H9 (cell line): Measurements from ENCODE around the gene DAAM1. TPM values are rescaled to one million over a fixed set of nuclear protein-coding genes. Genes with fewer than 3 reads are reported as not detected.

ENCODE experiments used
- DNase-seq: peaks from one replicate; pipeline ENCODE4 v3.0.0-alpha.2; 2017
- H2AFZ ChIP-seq: one replicate; pipeline ENCODE4 v1.6.1; 2013; ENCODE audit warnings: mild to moderate bottlenecking, low read length, control low read depth, moderate library complexity
- H2AK5ac ChIP-seq: 2 replicates; pipeline ENCODE4 v1.6.1; 2013; ENCODE audit warnings: low read length, control low read depth, mixed read lengths; ENCODE audit not compliant: insufficient read length
- H2BK120ac ChIP-seq: one replicate; pipeline ENCODE4 v1.6.1; 2013; ENCODE audit warnings: low read depth, mild to moderate bottlenecking, low read length, control low read depth, inconsistent platforms; ENCODE audit not compliant: poor library complexity, severe bottlenecking
- H2BK12ac ChIP-seq: 2 replicates; pipeline ENCODE4 v1.6.1; 2013; ENCODE audit warnings: low read length, control low read depth, mixed read lengths, low read depth; ENCODE audit not compliant: insufficient read length
- H2BK15ac ChIP-seq: 2 replicates; pipeline ENCODE4 v1.6.1; 2013; ENCODE audit warnings: low read depth, low read length, control low read depth
- H2BK20ac ChIP-seq: one replicate; pipeline ENCODE4 v1.6.1; 2013; ENCODE audit warnings: low read depth, mild to moderate bottlenecking, low read length, control low read depth, inconsistent platforms; ENCODE audit not compliant: poor library complexity, severe bottlenecking
- H2BK5ac ChIP-seq: 2 replicates; pipeline ENCODE4 v1.6.1; 2013; ENCODE audit warnings: low read length, control low read depth, mixed read lengths; ENCODE audit not compliant: insufficient read length
- H3K14ac ChIP-seq: 2 replicates; pipeline ENCODE4 v1.6.1; 2013; ENCODE audit warnings: low read length, control low read depth; ENCODE audit not compliant: insufficient read depth
- H3K18ac ChIP-seq: 2 replicates; pipeline ENCODE4 v1.6.1; 2013; ENCODE audit warnings: low read depth, mild to moderate bottlenecking, mixed read lengths, low read length, control low read depth; ENCODE audit not compliant: insufficient read length
- H3K23ac ChIP-seq: 2 replicates; pipeline ENCODE4 v1.6.1; 2013; ENCODE audit warnings: low read length, control low read depth, mixed read lengths, low read depth; ENCODE audit not compliant: insufficient read length
- H3K23me2 ChIP-seq: 2 replicates; pipeline ENCODE4 v1.6.1; 2013; ENCODE audit warnings: low read depth, mild to moderate bottlenecking, mixed read lengths, low read length, control low read depth; ENCODE audit not compliant: insufficient read length, poor library complexity, severe bottlenecking
- H3K27ac ChIP-seq: 2 replicates; pipeline ENCODE4 v1.5.1; 2013; ENCODE audit warnings: low read length, control low read depth, mixed read lengths, low read depth; ENCODE audit not compliant: insufficient read length
- H3K27me3 ChIP-seq: 2 replicates; pipeline ENCODE4 v1.6.1; 2013; ENCODE audit warnings: low read length, control low read depth, inconsistent platforms; ENCODE audit not compliant: insufficient read depth
- H3K4ac ChIP-seq: 2 replicates; pipeline ENCODE4 v1.6.1; 2013; ENCODE audit warnings: low read depth, mild to moderate bottlenecking, control low read depth, inconsistent platforms, low read length, moderate library complexity
- H3K4me1 ChIP-seq: 2 replicates; pipeline ENCODE4 v1.6.1; 2013; ENCODE audit warnings: low read length, control low read depth, inconsistent platforms; ENCODE audit not compliant: insufficient read depth
- H3K4me2 ChIP-seq: 2 replicates; pipeline ENCODE4 v1.6.1; 2013; ENCODE audit warnings: low read length, control low read depth, mixed read lengths; ENCODE audit not compliant: insufficient read length, insufficient read depth
- H3K56ac ChIP-seq: 2 replicates; pipeline ENCODE4 v1.6.1; 2013; ENCODE audit warnings: low read depth, mild to moderate bottlenecking, mixed read lengths, low read length, control low read depth; ENCODE audit not compliant: insufficient read length
- H3K79me1 ChIP-seq: 2 replicates; pipeline ENCODE4 v1.6.1; 2013; ENCODE audit warnings: low read depth, mild to moderate bottlenecking, moderate library complexity, low read length, control low read depth, inconsistent platforms; ENCODE audit not compliant: insufficient read depth, poor library complexity, severe bottlenecking
- H3K79me2 ChIP-seq: 2 replicates; pipeline ENCODE4 v1.6.1; 2013; ENCODE audit warnings: low read length, control low read depth, inconsistent platforms; ENCODE audit not compliant: insufficient read depth
- H3K9ac ChIP-seq: 2 replicates; pipeline ENCODE4 v1.6.1; 2013; ENCODE audit warnings: low read length, control low read depth, mixed read lengths; ENCODE audit not compliant: insufficient read length; ENCODE audit errors: extremely low read depth
- H3K9me3 ChIP-seq: one replicate; pipeline ENCODE4 v1.6.1; 2013; ENCODE audit warnings: low read depth, low read length, inconsistent platforms; ENCODE audit not compliant: control insufficient read depth
- H3T11ph ChIP-seq: one replicate; pipeline ENCODE4 v1.6.1; 2013; ENCODE audit warnings: mild to moderate bottlenecking, low read length, control low read depth, inconsistent platforms
- H4K20me1 ChIP-seq: one replicate; pipeline ENCODE4 v1.6.1; 2013; ENCODE audit not compliant: control insufficient read depth, insufficient read length, insufficient read depth
- H4K5ac ChIP-seq: 2 replicates; pipeline ENCODE4 v1.6.1; 2013; ENCODE audit warnings: low read depth, mild to moderate bottlenecking, mixed read lengths, low read length, control low read depth; ENCODE audit not compliant: insufficient read length
- H4K8ac ChIP-seq: replicated peaks from 2 replicates; pipeline ENCODE4 v1.6.1; 2013; ENCODE audit warnings: low read length, control low read depth, mixed read lengths, low read depth; ENCODE audit not compliant: insufficient read length
- H4K91ac ChIP-seq: 2 replicates; pipeline ENCODE4 v1.6.1; 2013; ENCODE audit warnings: low read depth, mild to moderate bottlenecking, moderate library complexity, mixed read lengths, low read length, control low read depth; ENCODE audit not compliant: insufficient read length
- H3K27ac Mint-ChIP-seq, 3 experiments: 2 replicates in 2 of 3; 3 replicates in 1 of 3; pipeline ENCODE4 v1.8.0; 2020 to 2021; ENCODE audit warnings: mixed read lengths in 3 of 3, mild to moderate bottlenecking in 1 of 3, moderate library complexity in 1 of 3
- H3K27me3 Mint-ChIP-seq: 2 replicates; pipeline ENCODE4 v1.8.0; 2021; ENCODE audit warnings: low read depth, mild to moderate bottlenecking, moderate library complexity, mixed read lengths
- H3K36me3 Mint-ChIP-seq, 3 experiments: 2 replicates in 2 of 3; 3 replicates in 1 of 3; pipeline ENCODE4 v1.8.0; 2020 to 2021; ENCODE audit warnings: low read depth in 3 of 3, mixed read lengths in 3 of 3; ENCODE audit not compliant: insufficient read depth in 1 of 3
- H3K4me1 Mint-ChIP-seq, 2 experiments: 2 replicates each; pipeline ENCODE4 v1.8.0; 2020; ENCODE audit warnings: mixed read lengths in 2 of 2
- H3K4me3 Mint-ChIP-seq, 2 experiments: 2 replicates in 1 of 2; 3 replicates in 1 of 2; pipeline ENCODE4 v1.8.0; 2020 to 2021; ENCODE audit warnings: mild to moderate bottlenecking in 2 of 2, mixed read lengths in 2 of 2, moderate library complexity in 1 of 2
- H3K9me3 Mint-ChIP-seq, 2 experiments: 2 replicates in 1 of 2; 3 replicates in 1 of 2; pipeline ENCODE4 v1.8.0; 2020; ENCODE audit warnings: mild to moderate bottlenecking in 2 of 2, mixed read lengths in 2 of 2, moderate library complexity in 1 of 2
- total RNA-seq: library from RNA; stranded (reverse); gene quantifications from 2 replicates; pipeline ENCODE4 v1.2.1, GENCODE V29; 2021
- TF ChIP-seq, protein P1 (sequence below): fragments of 200-600 bp; sonication (generic); conservative IDR thresholded peaks from 3 replicates; pipeline ENCODE4 v1.8.0; 2021; ENCODE audit warnings: antibody characterized with exemption, mild to moderate bottlenecking

DAAM1 gene
- total RNA-seq, 1 experiment from 2014 or later: 19.5 TPM

DNA sequence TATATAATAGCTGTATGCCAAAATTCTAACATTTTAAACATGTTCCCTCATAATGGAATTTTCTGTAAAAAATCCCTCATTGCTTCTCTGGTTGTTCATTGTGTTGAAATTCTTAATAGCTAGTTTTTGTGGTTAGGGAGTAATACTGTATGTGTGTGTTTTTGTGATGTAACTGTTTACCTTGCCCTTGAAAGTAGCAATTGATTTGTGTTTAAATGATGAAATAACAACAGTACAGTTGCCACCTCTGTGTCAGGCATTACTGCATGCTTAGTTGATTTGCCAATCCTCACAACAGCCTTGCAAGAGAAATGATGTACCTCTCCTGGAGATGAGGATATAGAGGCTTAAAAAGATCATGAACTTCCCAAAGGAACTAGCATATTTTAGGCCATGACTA is 94.9 kb downstream of the DAAM1 start:
- Histone ChIP-seq H2AK5ac (no peak overlapping the region), H3T11ph (no peak overlapping the region), H2BK20ac (no peak overlapping the region), H3K23me2 (no peaks in the 10 kb centered on the region), H3K23ac (no peak overlapping the region), H3K9me3 (peaks cover 8% of the 10 kb centered on the region), H3K14ac (no peak overlapping the region), H3K27me3 (no peaks in the 10 kb centered on the region), H2BK15ac (no peak overlapping the region), H3K27ac (no peak overlapping the region), H3K4me2 (no peak overlapping the region), H2AFZ (no peak overlapping the region), H4K8ac (no peak overlapping the region), H3K79me2 (no peaks in the 10 kb centered on the region), H3K18ac (no peak overlapping the region), H3K9ac (no peak overlapping the region), H3K79me1 (no peaks in the 10 kb centered on the region), H2BK5ac (no peak overlapping the region), H3K4me1 (no peaks in the 10 kb centered on the region), H4K5ac (no peak overlapping the region), H3K56ac (no peak overlapping the region), H4K20me1 (no peaks in the 10 kb centered on the region), H3K4ac (no peak overlapping the region), H2BK120ac (no peak overlapping the region), H4K91ac (no peak overlapping the region), H2BK12ac (no peak overlapping the region)
- TF ChIP-seq, protein P1, sequence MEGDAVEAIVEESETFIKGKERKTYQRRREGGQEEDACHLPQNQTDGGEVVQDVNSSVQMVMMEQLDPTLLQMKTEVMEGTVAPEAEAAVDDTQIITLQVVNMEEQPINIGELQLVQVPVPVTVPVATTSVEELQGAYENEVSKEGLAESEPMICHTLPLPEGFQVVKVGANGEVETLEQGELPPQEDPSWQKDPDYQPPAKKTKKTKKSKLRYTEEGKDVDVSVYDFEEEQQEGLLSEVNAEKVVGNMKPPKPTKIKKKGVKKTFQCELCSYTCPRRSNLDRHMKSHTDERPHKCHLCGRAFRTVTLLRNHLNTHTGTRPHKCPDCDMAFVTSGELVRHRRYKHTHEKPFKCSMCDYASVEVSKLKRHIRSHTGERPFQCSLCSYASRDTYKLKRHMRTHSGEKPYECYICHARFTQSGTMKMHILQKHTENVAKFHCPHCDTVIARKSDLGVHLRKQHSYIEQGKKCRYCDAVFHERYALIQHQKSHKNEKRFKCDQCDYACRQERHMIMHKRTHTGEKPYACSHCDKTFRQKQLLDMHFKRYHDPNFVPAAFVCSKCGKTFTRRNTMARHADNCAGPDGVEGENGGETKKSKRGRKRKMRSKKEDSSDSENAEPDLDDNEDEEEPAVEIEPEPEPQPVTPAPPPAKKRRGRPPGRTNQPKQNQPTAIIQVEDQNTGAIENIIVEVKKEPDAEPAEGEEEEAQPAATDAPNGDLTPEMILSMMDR: no peak
- Mint-ChIP-seq H3K9me3 (peaks cover 17 to 19% of the 10 kb centered on the region in 2 experiments), H3K4me3 (no peak overlapping the region), H3K27me3 (no peaks in the 10 kb centered on the region), H3K36me3 (peaks cover 15 to 28% (median 18%) of the 10 kb centered on the region in 3 experiments), H3K4me1 (peaks cover 3 to 5% of the 10 kb centered on the region in 2 experiments; a peak in 3 of 4 replicates), H3K27ac (no peak overlapping the region; a peak in 1 of 7 replicates)
- no peak for DNase-seq
